ENCODE measurements around the gene RPS6KA1. TPM values are rescaled to one million over a fixed set of nuclear protein-coding genes. Genes with fewer than 3 reads are reported as not detected.
A peak's percentile ranks its signal among the peaks of the same experiment; 100 is the strongest.

RPS6KA1 gene
- total and polyA plus RNA-seq, 2 donors (not counting 1 experiment from before 2014, with no cell fraction given) = 0.64 to 1.7 TPM

- Histone ChIP-seq H3K4me1 (ENCODE audit: control insufficient read depth, extremely low read depth, insufficient read depth, low read length) (no peaks in the 10 kb centered on the region), H3K9ac (ENCODE audit: insufficient read depth, low read length) (no peak overlapping the region), H4K20me1 (ENCODE audit: control insufficient read depth, extremely low read depth, insufficient read depth, low read length) (no peaks in the 10 kb centered on the region), H3K4me2 (ENCODE audit: extremely low read depth, insufficient read depth, low read length) (no peak overlapping the region), H3K27me3 (ENCODE audit: control insufficient read depth, insufficient read depth, low read length) (peaks cover 7% of the 10 kb centered on the region), H3K36me3 (ENCODE audit: control insufficient read depth, insufficient read depth, low read length) (no peaks in the 10 kb centered on the region), H3K27ac (ENCODE audit: insufficient read depth, low read length) (no peak overlapping the region), H2AFZ (ENCODE audit: low read length) (no peak overlapping the region), H3K9me3 (ENCODE audit: control insufficient read depth, insufficient read depth, low read depth, low read length) (no peaks in the 10 kb centered on the region), H3K79me2 (ENCODE audit: control insufficient read depth, insufficient read depth, low read length) (no peaks in the 10 kb centered on the region), H3K4me3 (replicated peaks in 1 of 4; ENCODE audit: control extremely low read depth in 1 of 4, insufficient read depth in 1 of 4, low read depth in 3 of 4, low read length in 4 of 4) (no peak overlapping the region)
- no peak for DNase-seq (ENCODE audit: low read depth in 2 of 2)
- TF ChIP-seq EZH2 (IDR thresholded peaks at IDR 0.05; ENCODE audit: low read length, missing control alignments) (no peak), CTCF (conservative IDR thresholded peaks at IDR 0.05 in 1 of 2, IDR thresholded peaks at IDR 0.05 in 1 of 2; ENCODE audit: low read depth in 1 of 2, low read length in 2 of 2) (no peak)
These were observed 12.4 kb upstream of the RPS6KA1 start for GRCh38 chr1:26516987-26517765.

- Histone ChIP-seq H3K9ac (ENCODE audit: insufficient read depth, low read length) (no peak overlapping the region), H2AFZ (ENCODE audit: low read length) (no peak overlapping the region), H3K4me2 (ENCODE audit: extremely low read depth, insufficient read depth, low read length) (no peak overlapping the region), H3K4me3 (replicated peaks in 1 of 4; ENCODE audit: control extremely low read depth in 1 of 4, insufficient read depth in 1 of 4, low read depth in 3 of 4, low read length in 4 of 4) (no peak overlapping the region), H3K27ac (ENCODE audit: insufficient read depth, low read length) (no peak overlapping the region), H3K36me3 (ENCODE audit: control insufficient read depth, insufficient read depth, low read length) (no peaks in the 10 kb centered on the region), H3K27me3 (ENCODE audit: control insufficient read depth, insufficient read depth, low read length) (peaks cover 7% of the 10 kb centered on the region), H3K79me2 (ENCODE audit: control insufficient read depth, insufficient read depth, low read length) (no peaks in the 10 kb centered on the region), H3K9me3 (ENCODE audit: control insufficient read depth, insufficient read depth, low read depth, low read length) (no peaks in the 10 kb centered on the region), H4K20me1 (ENCODE audit: control insufficient read depth, extremely low read depth, insufficient read depth, low read length) (no peaks in the 10 kb centered on the region), H3K4me1 (ENCODE audit: control insufficient read depth, extremely low read depth, insufficient read depth, low read length) (no peaks in the 10 kb centered on the region)
- no peak for DNase-seq (ENCODE audit: low read depth in 2 of 2)
- TF ChIP-seq EZH2 (IDR thresholded peaks at IDR 0.05; ENCODE audit: low read length, missing control alignments) (no peak), CTCF (conservative IDR thresholded peaks at IDR 0.05 in 1 of 2, IDR thresholded peaks at IDR 0.05 in 1 of 2; ENCODE audit: low read depth in 1 of 2, low read length in 2 of 2) (no peak)
These were observed 11.9 kb upstream of the RPS6KA1 start for GRCh38 chr1:26517766-26518049.

GRCh38 chr1:26518355-26518754, 11.2 kb upstream of the RPS6KA1 start:
- peak in 1 of 2 donors; percentile 19 for DNase-seq (ENCODE audit: low read depth in 2 of 2)
- Histone ChIP-seq H3K9me3 (ENCODE audit: control insufficient read depth, insufficient read depth, low read depth, low read length) (no peaks in the 10 kb centered on the region), H3K9ac (ENCODE audit: insufficient read depth, low read length) (no peak overlapping the region), H3K4me2 (ENCODE audit: extremely low read depth, insufficient read depth, low read length) (no peak overlapping the region), H4K20me1 (ENCODE audit: control insufficient read depth, extremely low read depth, insufficient read depth, low read length) (no peaks in the 10 kb centered on the region), H3K36me3 (ENCODE audit: control insufficient read depth, insufficient read depth, low read length) (no peaks in the 10 kb centered on the region), H2AFZ (ENCODE audit: low read length) (no peak overlapping the region), H3K27ac (ENCODE audit: insufficient read depth, low read length) (no peak overlapping the region), H3K79me2 (ENCODE audit: control insufficient read depth, insufficient read depth, low read length) (no peaks in the 10 kb centered on the region), H3K27me3 (ENCODE audit: control insufficient read depth, insufficient read depth, low read length) (peaks cover 7% of the 10 kb centered on the region), H3K4me1 (ENCODE audit: control insufficient read depth, extremely low read depth, insufficient read depth, low read length) (no peaks in the 10 kb centered on the region), H3K4me3 (replicated peaks in 1 of 4; ENCODE audit: control extremely low read depth in 1 of 4, insufficient read depth in 1 of 4, low read depth in 3 of 4, low read length in 4 of 4) (no peak overlapping the region)
- TF ChIP-seq CTCF (conservative IDR thresholded peaks at IDR 0.05 in 1 of 2, IDR thresholded peaks at IDR 0.05 in 1 of 2; ENCODE audit: low read depth in 1 of 2, low read length in 2 of 2) (no peak), EZH2 (IDR thresholded peaks at IDR 0.05; ENCODE audit: low read length, missing control alignments) (no peak)
